ENCODE data around the gene EFCAB14. TPM values are rescaled to one million over a fixed set of nuclear protein-coding genes. Genes with fewer than 3 reads are reported as not detected.
"Not testable (repeated sequence)": the region's sequence is repeated elsewhere in the genome, so short reads cannot be mapped to it uniquely, and the experiment has no call there.

Gene EFCAB14
- total and polyA plus RNA-seq, 7 donors = 36.9 to 72.0 (median 63.1) TPM

GRCh38 chr1:46747683-46748288 lies 28.9 kb upstream of the EFCAB14 start:
- H3K9me3 ChIP-seq = no peaks in the 10 kb centered on the region
- peaks cover 0 to 2% (median 0%) of the 10 kb centered on the region in 3 donors for H3K27me3 ChIP-seq
- no peak overlapping the region for H3K27ac ChIP-seq
- intact Hi-C loops (cut with DNase I) = no loop called here
- TF ChIP-seq EP300 (IDR thresholded peaks at IDR 0.05) (no peak), CTCF (IDR thresholded peaks at IDR 0.05) (peak in 3 of 4 experiments; percentile 21 to 32 (median 30))
- DNase-seq = no peak
- H3K4me1 ChIP-seq = no peaks in the 10 kb centered on the region
- H3K36me3 ChIP-seq = no peaks in the 10 kb centered on the region
- 35 to 37% methylated on average over 5 of the region's 5 CpGs for WGBS, 2 donors
- H3K4me3 ChIP-seq = no peak overlapping the region

- no peaks in the 10 kb centered on the region for H3K36me3 ChIP-seq
- H3K4me3 ChIP-seq = no peak overlapping the region
- no peak overlapping the region for H3K27ac ChIP-seq
- TF ChIP-seq POLR2AphosphoS5 (IDR thresholded peaks at IDR 0.05) (no peak), POLR2A (IDR thresholded peaks at IDR 0.05) (no peak), EP300 (IDR thresholded peaks at IDR 0.05) (no peak), CTCF (IDR thresholded peaks at IDR 0.05) (no peak)
- no peak for DNase-seq
- intact Hi-C loops (cut with DNase I) = no loop called here
- no peaks in the 10 kb centered on the region for H3K4me1 ChIP-seq
- 65 to 70% methylated on average over 3 of the region's 3 CpGs for WGBS, 2 donors
- no peaks in the 10 kb centered on the region for H3K9me3 ChIP-seq
- H3K27me3 ChIP-seq = no peaks in the 10 kb centered on the region
Measured at GRCh38 chr1:46742069-46742468, 23.2 kb upstream of the EFCAB14 start.

- WGBS, 2 donors = 4 to 7% methylated on average over 3 of the region's 3 CpGs
- intact Hi-C loops (cut with DNase I) = no loop called here
Measured at GRCh38 chr1:46735708-46736324, 16.9 kb upstream of the EFCAB14 start.

GRCh38 chr1:46728327-46728873 lies 9.5 kb upstream of the EFCAB14 start:
- intact Hi-C loops (cut with DNase I) = loop anchor here (5.0 kb wide), 2 partner anchors 281 to 321 kb away; no protein-coding TSS in a partner anchor
- H3K36me3 ChIP-seq, DNase-seq, H3K27ac ChIP-seq, H3K27me3 ChIP-seq, H3K9me3 ChIP-seq, H3K4me3 ChIP-seq, H3K4me1 ChIP-seq: not testable (repeated sequence)
- WGBS, 2 donors = 35 to 47% methylated on average over 6 of the region's 6 CpGs

More at GRCh38 chr1:46735708-46736324, 16.9 kb upstream of the EFCAB14 start:
- H3K27ac ChIP-seq = no peak overlapping the region
- no peaks in the 10 kb centered on the region for H3K27me3 ChIP-seq
- H3K4me3 ChIP-seq = no peak overlapping the region
- H3K4me1 ChIP-seq = no peaks in the 10 kb centered on the region
- H3K36me3 ChIP-seq = no peaks in the 10 kb centered on the region
- no peaks in the 10 kb centered on the region for H3K9me3 ChIP-seq
- no peak for DNase-seq
- no peak for TF ChIP-seq POLR2A (IDR thresholded peaks at IDR 0.05)
- TF ChIP-seq CTCF (IDR thresholded peaks at IDR 0.05) = no peak
- no peak for TF ChIP-seq POLR2AphosphoS5 (IDR thresholded peaks at IDR 0.05)
- TF ChIP-seq EP300 (IDR thresholded peaks at IDR 0.05) = no peak

- no peaks in the 10 kb centered on the region for H3K36me3 ChIP-seq
- whole genome bisulfite sequencing, 2 donors = 50 to 75% methylated on average over 3 of the region's 3 CpGs
- H3K4me1 ChIP-seq = peaks cover 0 to 5% (median 4%) of the 10 kb centered on the region in 4 donors
- intact Hi-C loops (cut with DNase I) = loop anchor here (1.0 to 5.0 kb wide), 4 partner anchors 103 to 318 kb away; no protein-coding TSS in a partner anchor
- peaks cover 0 to 8% (median 3%) of the 10 kb centered on the region in 3 donors for H3K27me3 ChIP-seq
- no peak for DNase-seq
- TF ChIP-seq POLR2AphosphoS5 (IDR thresholded peaks at IDR 0.05) (no peak), CTCF (IDR thresholded peaks at IDR 0.05) (no peak), EP300 (IDR thresholded peaks at IDR 0.05) (no peak), POLR2A (IDR thresholded peaks at IDR 0.05) (no peak)
- no peak overlapping the region for H3K4me3 ChIP-seq
- H3K27ac ChIP-seq = no peak overlapping the region
- no peaks in the 10 kb centered on the region for H3K9me3 ChIP-seq
Measured at GRCh38 chr1:46725736-46726108, 6.8 kb upstream of the EFCAB14 start.

All from sigmoid colon (tissue), 7 donors.